Choroid plexus epithelial cell (primary cell): ENCODE results near the gene FKBP2.

Experiments used
- DNase-seq: peaks from one replicate; pipeline ENCODE4 v3.0.0-alpha.2; 2010; ENCODE audit warnings: low read depth
- H3K4me3 ChIP-seq: 2 replicates; pipeline ENCODE4 v1.5.1; 2011; ENCODE audit warnings: low read depth, mild to moderate bottlenecking, control low read depth, low read length, moderate library complexity
- TF ChIP-seq, protein P1 (sequence below): conservative IDR thresholded peaks from 2 replicates; pipeline ENCODE4 v1.5.1; 2011; ENCODE audit warnings: low read depth, mild to moderate bottlenecking, control low read depth, inconsistent platforms, low read length, moderate library complexity

The FKBP2 gene

DNA sequence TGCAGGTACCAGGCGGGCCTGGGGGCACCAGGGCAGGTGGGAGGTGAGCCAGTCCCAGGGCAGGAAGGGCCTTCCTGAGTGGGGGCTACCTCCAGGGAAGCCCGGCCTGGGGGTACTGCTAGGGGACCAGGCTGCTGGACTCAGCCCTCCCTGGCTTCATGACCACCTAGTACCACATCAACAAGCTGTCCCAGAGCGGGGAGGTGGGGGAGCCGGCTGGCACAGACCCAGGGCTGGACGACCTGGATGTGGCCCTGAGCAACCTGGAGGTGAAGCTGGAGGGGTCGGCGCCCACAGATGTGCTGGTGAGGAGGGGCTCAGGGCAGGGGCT, 21.6 kb upstream of the FKBP2 start:
- TF ChIP-seq, protein P1, sequence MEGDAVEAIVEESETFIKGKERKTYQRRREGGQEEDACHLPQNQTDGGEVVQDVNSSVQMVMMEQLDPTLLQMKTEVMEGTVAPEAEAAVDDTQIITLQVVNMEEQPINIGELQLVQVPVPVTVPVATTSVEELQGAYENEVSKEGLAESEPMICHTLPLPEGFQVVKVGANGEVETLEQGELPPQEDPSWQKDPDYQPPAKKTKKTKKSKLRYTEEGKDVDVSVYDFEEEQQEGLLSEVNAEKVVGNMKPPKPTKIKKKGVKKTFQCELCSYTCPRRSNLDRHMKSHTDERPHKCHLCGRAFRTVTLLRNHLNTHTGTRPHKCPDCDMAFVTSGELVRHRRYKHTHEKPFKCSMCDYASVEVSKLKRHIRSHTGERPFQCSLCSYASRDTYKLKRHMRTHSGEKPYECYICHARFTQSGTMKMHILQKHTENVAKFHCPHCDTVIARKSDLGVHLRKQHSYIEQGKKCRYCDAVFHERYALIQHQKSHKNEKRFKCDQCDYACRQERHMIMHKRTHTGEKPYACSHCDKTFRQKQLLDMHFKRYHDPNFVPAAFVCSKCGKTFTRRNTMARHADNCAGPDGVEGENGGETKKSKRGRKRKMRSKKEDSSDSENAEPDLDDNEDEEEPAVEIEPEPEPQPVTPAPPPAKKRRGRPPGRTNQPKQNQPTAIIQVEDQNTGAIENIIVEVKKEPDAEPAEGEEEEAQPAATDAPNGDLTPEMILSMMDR, result no peak
- no peak overlapping the region for H3K4me3 ChIP-seq
- DNase-seq, result no peak

DNA sequence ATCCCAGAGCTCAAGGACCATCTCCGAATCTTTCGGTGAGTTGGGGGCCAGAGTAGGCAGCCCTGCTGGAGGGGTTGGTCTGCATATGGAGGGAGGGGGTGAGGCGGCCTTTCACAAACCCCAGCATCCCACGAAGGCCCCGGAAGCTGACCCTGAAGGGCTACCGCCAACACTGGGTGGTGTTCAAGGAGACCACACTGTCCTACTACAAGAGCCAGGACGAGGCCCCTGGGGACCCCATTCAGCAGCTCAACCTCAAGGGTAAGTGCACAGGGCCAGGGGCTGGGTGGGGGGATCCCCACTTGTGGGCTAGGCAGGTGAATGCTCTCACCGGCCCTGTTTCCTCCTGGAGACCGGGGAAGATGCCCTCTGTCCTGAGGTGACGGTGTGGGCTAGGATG, 21.1 kb upstream of the FKBP2 start:
- H3K4me3 ChIP-seq, result no peak overlapping the region
- TF ChIP-seq, protein P1, result no peak
- no peak for DNase-seq

GRCh38 chr11:64220271-64220670, 20.6 kb upstream of the FKBP2 start:
- no peak overlapping the region for H3K4me3 ChIP-seq
- DNase-seq, result no peak
- TF ChIP-seq, protein P1, result no peak

- TF ChIP-seq, protein P1, result no peak
- DNase-seq, result no peak
- H3K4me3 ChIP-seq, result no peak overlapping the region
Observed at GRCh38 chr11:64220798-64221197, 20.1 kb upstream of the FKBP2 start.

GRCh38 chr11:64222651-64223000, 18.3 kb upstream of the FKBP2 start:
- DNase-seq, result no peak
- TF ChIP-seq, protein P1, result no peak
- no peak overlapping the region for H3K4me3 ChIP-seq

- no peak for DNase-seq
- H3K4me3 ChIP-seq, result no peak overlapping the region
- TF ChIP-seq, protein P1, result no peak
Observed at GRCh38 chr11:64223001-64223651, 17.8 kb upstream of the FKBP2 start.

- TF ChIP-seq, protein P1, result no peak
- no peak overlapping the region for H3K4me3 ChIP-seq
- DNase-seq, result no peak
Observed at GRCh38 chr11:64224151-64224890, 16.6 kb upstream of the FKBP2 start.
